Hepatocyte (in vitro differentiated cells): ENCODE results near the gene SAMD14.

Experiments used
- CTCF ChIP-seq: fragments of 200-600 bp; sonication (generic); IDR thresholded peaks from 2 replicates; pipeline ENCODE4 v1.5.1; 2016; ENCODE audit warnings: antibody characterized with exemption, mild to moderate bottlenecking; ENCODE audit not compliant: poor library complexity
- EZH2phosphoT487 ChIP-seq: fragments of 200-600 bp; sonication (generic); IDR thresholded peaks from one replicate; pipeline ENCODE4 v1.6.1; 2018; ENCODE audit warnings: antibody characterized with exemption, mild to moderate bottlenecking, low read depth, moderate library complexity; ENCODE audit not compliant: unreplicated experiment, severe bottlenecking

GRCh38 chr17:50139950-50140885 is 10.3 kb upstream of the SAMD14 start:
- TF ChIP-seq CTCF (peak; percentile 75), EZH2phosphoT487 (no peak)
